Measurements from ENCODE around the gene LMF1. TPM values are rescaled to one million over a fixed set of nuclear protein-coding genes. Genes with fewer than 3 reads are reported as not detected.
"Not testable (repeated sequence)": the region's sequence is repeated elsewhere in the genome, so short reads cannot be mapped to it uniquely, and the experiment has no call there.

The LMF1 gene
- total RNA-seq, 2 experiments from 2014 or later = 21.3 to 22.6 TPM

DNA sequence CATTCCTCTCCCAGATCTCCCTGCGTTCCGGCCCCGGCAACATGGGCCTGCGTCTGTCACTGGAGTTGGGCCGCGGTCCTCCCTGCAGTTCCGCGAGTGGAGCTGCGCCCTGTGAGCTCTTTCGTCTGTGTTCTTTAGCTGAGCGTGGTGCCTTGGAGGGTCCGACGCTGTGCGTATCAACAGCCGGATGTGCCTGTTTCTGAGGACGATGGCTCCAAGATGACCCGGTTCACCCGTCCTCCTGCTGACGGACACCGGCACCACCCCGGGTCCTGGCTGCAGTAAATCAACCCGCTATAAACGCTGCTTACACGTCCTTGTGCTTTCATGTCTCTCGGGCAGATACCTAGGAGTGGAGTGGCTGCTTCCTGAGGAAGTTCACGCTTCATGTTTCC, 125.4 kb downstream of the LMF1 start:
- CTCF ChIA-PET = no interaction called here
- no peaks in the 10 kb centered on the region for H3K4me1 Mint-ChIP-seq
- H3K36me3 Mint-ChIP-seq (ENCODE audit: low read depth) = peaks cover 6% of the 10 kb centered on the region
- H3K27ac Mint-ChIP-seq = no peak overlapping the region
- H3K9me3 Mint-ChIP-seq = peaks cover 6% of the 10 kb centered on the region
- DNase-seq = no peak
- POLR2A ChIA-PET = no interaction called here
- H3K27me3 Mint-ChIP-seq = no peaks in the 10 kb centered on the region
- no peak overlapping the region for H3K4me3 Mint-ChIP-seq

DNA sequence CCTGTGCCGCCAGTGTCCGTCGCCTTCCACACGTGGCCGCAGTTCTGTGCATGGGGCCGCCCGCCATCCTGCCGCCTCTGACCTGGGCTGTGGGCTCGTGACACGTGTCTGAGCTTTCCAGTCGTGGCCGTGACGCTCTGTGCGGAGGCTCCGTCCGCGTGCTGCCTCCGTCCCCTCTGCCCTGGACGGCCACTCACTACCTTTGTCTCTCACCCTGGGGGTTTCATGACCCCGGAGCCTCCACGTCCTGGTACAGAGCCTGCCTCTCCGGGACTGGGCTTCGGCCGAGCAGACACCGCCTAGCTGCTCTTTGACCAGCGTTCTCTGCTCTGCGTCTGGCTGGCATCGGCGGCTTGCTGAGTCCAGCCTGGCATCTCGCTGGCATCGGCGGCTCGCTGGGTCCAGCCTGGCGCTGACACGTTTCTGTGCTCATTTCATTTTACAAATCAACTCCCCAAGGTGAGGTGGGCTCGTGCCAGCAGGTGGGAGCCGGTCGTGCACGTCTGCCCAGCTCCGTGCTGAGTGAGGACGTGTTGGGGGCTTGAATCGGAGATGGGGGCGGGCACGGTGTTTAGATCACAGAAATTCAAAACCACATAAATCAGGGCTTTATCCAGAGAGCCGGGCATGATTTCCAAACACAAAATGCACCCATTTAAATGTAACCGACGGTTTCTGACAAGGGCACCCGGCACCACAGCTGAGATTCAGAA, 126.0 kb downstream of the LMF1 start:
- ChIA-PET POLR2A (no interaction called here), CTCF (no interaction called here)
- H3K4me1 Mint-ChIP-seq = no peaks in the 10 kb centered on the region
- H3K4me3 Mint-ChIP-seq = no peak overlapping the region
- no peaks in the 10 kb centered on the region for H3K27me3 Mint-ChIP-seq
- no peak for DNase-seq
- H3K36me3 Mint-ChIP-seq (ENCODE audit: low read depth) = peaks cover under 1% of the 10 kb centered on the region
- peaks cover under 1% of the 10 kb centered on the region for H3K9me3 Mint-ChIP-seq
- no peak overlapping the region for H3K27ac Mint-ChIP-seq

GRCh38 chr16:843771-844170, 127.0 kb downstream of the LMF1 start:
- Mint-ChIP-seq H3K27ac (no peak overlapping the region), H3K9me3 (peaks cover 2% of the 10 kb centered on the region)
- CTCF ChIA-PET = no interaction called here

GRCh38 chr16:842711-843560, 127.8 kb downstream of the LMF1 start:
- H3K27me3 Mint-ChIP-seq = no peaks in the 10 kb centered on the region
- no peaks in the 10 kb centered on the region for H3K4me1 Mint-ChIP-seq
- H3K27ac Mint-ChIP-seq = no peak overlapping the region
- peaks cover 4% of the 10 kb centered on the region for H3K9me3 Mint-ChIP-seq
- H3K4me3 Mint-ChIP-seq = no peak overlapping the region
- ChIA-PET POLR2A (no interaction called here), CTCF (no interaction called here)
- DNase-seq = no peak
- H3K36me3 Mint-ChIP-seq (ENCODE audit: low read depth) = no peaks in the 10 kb centered on the region

More at GRCh38 chr16:843771-844170, 127.0 kb downstream of the LMF1 start:
- H3K36me3 Mint-ChIP-seq (ENCODE audit: low read depth) = no peaks in the 10 kb centered on the region
- DNase-seq = no peak
- H3K4me3 Mint-ChIP-seq = no peak overlapping the region
- H3K4me1 Mint-ChIP-seq = no peaks in the 10 kb centered on the region
- POLR2A ChIA-PET = no interaction called here
- no peaks in the 10 kb centered on the region for H3K27me3 Mint-ChIP-seq

DNA sequence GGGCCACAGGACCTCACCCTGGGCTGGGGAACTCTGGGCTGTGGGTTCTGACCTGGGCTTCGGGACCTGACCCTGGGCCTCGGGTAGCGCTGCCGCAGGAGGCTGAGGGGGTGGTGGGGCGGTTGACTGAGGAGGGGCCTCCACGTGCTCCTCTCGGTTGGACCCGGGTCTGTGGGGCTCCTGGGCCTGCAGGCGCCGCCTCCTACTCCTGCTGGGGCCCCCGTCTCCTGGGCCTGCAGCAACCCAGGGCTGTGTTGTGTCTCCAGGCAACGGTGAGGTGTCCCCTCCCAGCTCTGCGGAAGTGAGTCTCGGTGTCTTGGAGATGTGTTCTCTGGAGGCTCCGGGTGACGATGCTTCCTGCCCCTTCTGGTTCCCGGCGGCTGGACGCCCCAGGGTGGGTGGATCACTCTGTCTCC, 128.7 kb downstream of the LMF1 start:
- Mint-ChIP-seq H3K27ac (no peak overlapping the region), H3K27me3 (no peaks in the 10 kb centered on the region), H3K4me3 (no peak overlapping the region), H3K9me3 (peaks cover 5% of the 10 kb centered on the region), H3K4me1 (no peaks in the 10 kb centered on the region), H3K36me3 (ENCODE audit: low read depth) (no peaks in the 10 kb centered on the region)
- CTCF ChIA-PET = no interaction called here
- POLR2A ChIA-PET = no interaction called here
- no peak for DNase-seq

GRCh38 chr16:841455-842060, 129.2 kb downstream of the LMF1 start:
- Mint-ChIP-seq H3K27me3 (no peaks in the 10 kb centered on the region), H3K27ac (no peak overlapping the region), H3K36me3 (ENCODE audit: low read depth) (no peaks in the 10 kb centered on the region), H3K4me3 (no peak overlapping the region), H3K9me3 (peaks cover 10% of the 10 kb centered on the region), H3K4me1 (no peaks in the 10 kb centered on the region)
- CTCF ChIA-PET = no interaction called here
- POLR2A ChIA-PET = no interaction called here
- DNase-seq = no peak

DNA sequence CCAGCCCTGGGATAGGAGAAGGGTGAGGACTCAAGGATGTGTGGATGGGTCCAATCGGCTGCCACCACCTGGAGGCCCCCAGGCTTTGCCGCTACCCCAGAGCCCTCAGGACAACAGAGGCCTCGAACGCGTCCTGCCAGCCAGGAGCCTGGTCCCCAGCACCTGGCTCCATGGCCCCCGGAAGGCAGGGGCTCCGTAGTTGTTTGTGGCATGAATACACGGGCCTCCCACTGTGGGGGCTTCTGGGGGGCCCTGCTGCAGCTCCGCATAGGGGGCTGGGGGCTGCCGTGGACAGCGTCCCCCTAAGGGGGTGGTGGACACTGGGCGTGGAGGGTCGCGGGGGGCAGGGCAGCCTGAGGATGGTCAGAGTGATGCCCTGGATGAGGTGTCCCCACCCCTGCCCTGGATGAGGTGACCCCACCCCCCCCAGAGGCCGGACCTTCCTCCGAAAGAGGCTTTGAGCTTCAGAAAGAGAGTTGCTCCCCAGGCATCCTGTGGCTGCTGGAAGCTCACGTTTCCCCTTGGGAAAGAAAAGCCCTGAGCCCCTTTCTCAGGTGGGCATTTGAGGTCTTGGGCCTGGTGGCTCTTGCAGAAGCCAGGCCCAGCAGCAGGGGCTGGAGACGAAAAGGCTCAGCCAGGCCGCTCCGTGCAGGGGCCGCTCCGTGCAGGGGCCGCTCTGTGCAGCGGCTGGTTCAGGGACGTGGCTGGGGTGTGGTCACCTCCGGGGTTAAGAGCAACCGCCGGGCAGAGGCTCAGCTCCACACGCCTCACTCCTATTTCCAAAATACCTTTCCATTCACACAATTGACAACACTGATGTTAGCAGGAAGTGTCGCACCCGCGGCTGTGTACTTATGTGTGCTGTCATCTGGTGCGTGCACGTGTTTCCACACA, 130.0 kb downstream of the LMF1 start:
- no peaks in the 10 kb centered on the region for H3K36me3 Mint-ChIP-seq (ENCODE audit: low read depth)
- no peak overlapping the region for H3K27ac Mint-ChIP-seq
- H3K4me1 Mint-ChIP-seq = no peaks in the 10 kb centered on the region
- no peaks in the 10 kb centered on the region for H3K27me3 Mint-ChIP-seq
- ChIA-PET CTCF (no interaction called here), POLR2A (no interaction called here)
- peaks cover 15% of the 10 kb centered on the region for H3K9me3 Mint-ChIP-seq
- DNase-seq = no peak
- no peak overlapping the region for H3K4me3 Mint-ChIP-seq

- H3K4me3 Mint-ChIP-seq = no peak overlapping the region
- POLR2A ChIA-PET = no interaction called here
- CTCF ChIA-PET = interaction anchor here (0.5 to 0.6 kb wide), 2 partner anchors 125 to 1547 kb away, joined by 3 to 4 read pairs; no protein-coding TSS in a partner anchor
These were observed 131.0 kb downstream of the LMF1 start for GRCh38 chr16:839643-840408.

DNA sequence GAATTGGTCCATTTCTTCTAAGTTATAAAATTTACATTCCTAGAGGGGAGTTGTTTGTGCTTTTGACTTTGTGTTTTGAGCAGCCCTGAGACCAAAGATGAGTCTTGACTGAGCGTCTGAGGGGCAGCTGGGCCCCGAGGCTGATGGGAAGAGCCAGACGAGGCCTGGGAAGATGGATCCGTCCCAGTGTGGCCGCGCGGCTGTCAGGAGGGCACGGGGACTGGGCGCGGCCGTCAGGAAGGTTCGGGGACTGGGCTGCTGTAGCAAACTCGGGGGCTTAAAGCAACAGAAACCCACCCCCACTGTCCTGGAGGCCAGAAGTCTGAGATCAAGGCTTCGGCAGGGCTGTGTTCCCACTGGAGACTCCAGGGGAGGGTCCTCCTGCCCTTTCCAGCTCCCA, 132.0 kb downstream of the LMF1 start:
- ChIA-PET CTCF (no interaction called here), POLR2A (no interaction called here)
- no peak overlapping the region for H3K27ac Mint-ChIP-seq
- no peaks in the 10 kb centered on the region for H3K27me3 Mint-ChIP-seq
- no peak overlapping the region for H3K4me3 Mint-ChIP-seq
- H3K36me3 Mint-ChIP-seq (ENCODE audit: low read depth) = no peaks in the 10 kb centered on the region
- H3K4me1 Mint-ChIP-seq = no peaks in the 10 kb centered on the region
- peaks cover 15% of the 10 kb centered on the region for H3K9me3 Mint-ChIP-seq
- DNase-seq = no peak

More at GRCh38 chr16:839643-840408, 131.0 kb downstream of the LMF1 start:
- H3K9me3 Mint-ChIP-seq = peaks cover 15% of the 10 kb centered on the region
- DNase-seq = no peak
- no peaks in the 10 kb centered on the region for H3K4me1 Mint-ChIP-seq
- no peaks in the 10 kb centered on the region for H3K36me3 Mint-ChIP-seq (ENCODE audit: low read depth)
- no peak overlapping the region for H3K27ac Mint-ChIP-seq
- H3K27me3 Mint-ChIP-seq = no peaks in the 10 kb centered on the region

DNA sequence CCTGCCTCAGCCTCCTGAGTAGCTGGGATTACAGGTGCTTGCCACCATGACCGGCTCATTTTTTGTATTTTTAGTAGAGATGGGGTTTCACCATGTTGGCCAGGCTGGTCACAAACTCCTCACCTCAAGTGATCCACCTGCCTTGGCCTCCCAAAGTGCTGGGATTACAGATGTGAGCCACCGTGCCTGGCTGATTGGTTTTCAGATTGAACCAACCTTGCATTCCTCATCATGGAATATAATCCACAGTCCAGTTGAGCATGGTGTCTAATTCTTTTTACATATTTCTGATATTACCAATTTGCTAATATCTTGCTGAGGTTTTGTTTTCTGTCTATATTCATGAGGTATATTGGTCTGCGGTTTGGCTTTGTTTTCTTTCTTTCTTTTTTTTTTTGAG, 134.0 kb downstream of the LMF1 start:
- CTCF ChIA-PET; H3K36me3 Mint-ChIP-seq (ENCODE audit: low read depth); POLR2A ChIA-PET: not testable (repeated sequence)

DNA sequence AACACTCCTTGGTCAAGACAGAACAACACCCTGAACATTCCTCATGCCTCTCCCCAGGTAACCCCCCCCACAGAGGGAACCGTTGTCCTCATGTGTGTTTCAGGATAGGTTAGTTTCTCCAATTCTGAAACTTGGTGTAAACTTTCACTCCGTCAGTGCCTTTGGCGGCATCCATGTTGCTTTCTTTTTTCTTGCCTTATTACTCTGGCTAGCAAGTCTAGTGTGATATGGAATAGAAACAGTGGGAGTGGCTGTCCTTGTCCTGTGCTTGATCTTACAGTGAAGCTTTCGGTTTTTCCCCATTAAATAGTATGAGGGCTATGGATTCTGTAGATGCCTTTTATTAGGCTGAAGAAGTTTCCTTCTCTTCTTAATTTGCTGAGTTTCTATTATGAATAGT, 134.6 kb downstream of the LMF1 start:
- ChIA-PET POLR2A (no interaction called here), CTCF (no interaction called here)
- Mint-ChIP-seq H3K4me3 (no peak overlapping the region), H3K27ac (no peak overlapping the region), H3K36me3 (ENCODE audit: low read depth) (no peaks in the 10 kb centered on the region), H3K9me3 (peaks cover 15% of the 10 kb centered on the region), H3K4me1 (no peaks in the 10 kb centered on the region), H3K27me3 (no peaks in the 10 kb centered on the region)
- no peak for DNase-seq

More for the DNA sequence above, 134.0 kb downstream of the LMF1 start:
- DNase-seq, H3K27me3 Mint-ChIP-seq, H3K4me1 Mint-ChIP-seq, H3K27ac Mint-ChIP-seq, H3K4me3 Mint-ChIP-seq: not testable (repeated sequence)
- peaks cover 15% of the 10 kb centered on the region for H3K9me3 Mint-ChIP-seq

- no peaks in the 10 kb centered on the region for H3K36me3 Mint-ChIP-seq (ENCODE audit: low read depth)
- H3K27ac Mint-ChIP-seq = no peak overlapping the region
- H3K4me1 Mint-ChIP-seq = no peaks in the 10 kb centered on the region
- H3K27me3 Mint-ChIP-seq = no peaks in the 10 kb centered on the region
- CTCF ChIA-PET = no interaction called here
- POLR2A ChIA-PET = no interaction called here
- DNase-seq = no peak
- peaks cover 15% of the 10 kb centered on the region for H3K9me3 Mint-ChIP-seq
- H3K4me3 Mint-ChIP-seq = no peak overlapping the region
These were observed 135.4 kb downstream of the LMF1 start for GRCh38 chr16:835373-835772.

All from activated CD4-positive, alpha-beta memory T cell treated with anti-CD3 and anti-CD28 coated beads, Interleukin-2, amount 10 ng/mL, durations not matched to agents 7 days and 5 days (primary cell).